ENCODE data around the gene TACC3.

GRCh38 chr4:1673671-1674070 is 47.6 kb upstream of the TACC3 start:
- TF ChIP-seq POLR2AphosphoS5 (IDR thresholded peaks at IDR 0.05) (no peak), CTCF (IDR thresholded peaks at IDR 0.05) (no peak)
